ENCODE data around the gene SIGLEC5.

DNA sequence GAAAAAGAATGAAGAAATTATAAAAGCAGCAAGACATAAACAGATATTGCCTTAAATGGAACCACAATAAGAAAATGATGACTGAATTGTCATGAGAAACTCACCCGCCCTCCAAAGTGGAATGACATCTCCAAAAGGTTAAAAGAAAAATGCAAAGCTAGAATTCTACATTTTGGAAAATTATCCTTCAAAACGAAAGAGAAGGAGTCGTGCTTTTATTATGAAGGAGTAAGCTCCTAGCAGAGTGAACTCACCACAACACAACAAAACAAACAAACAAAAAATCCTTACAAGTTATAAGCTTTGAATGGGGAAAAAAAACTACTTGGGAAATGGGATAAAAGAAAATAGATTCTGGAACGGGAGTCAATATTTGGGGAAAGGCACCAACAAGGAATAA, 9.7 kb upstream of the SIGLEC5 start:
- TF ChIP-seq CTCF (IDR thresholded peaks at IDR 0.05): no peak
- TF ChIP-seq POLR2A (IDR thresholded peaks at IDR 0.05): no peak
